SHP77 treated with DMSO at 0.1 percent for 48 hours (cell line): ENCODE results near the gene STPG3.
"Not testable (repeated sequence)": the region's sequence is repeated elsewhere in the genome, so short reads cannot be mapped to it uniquely, and the experiment has no call there.

ENCODE experiments used
- DNase-seq: peaks from one replicate; lab custom pipeline; 2025; lab: John Stamatoyannopoulos, UW

The STPG3 gene

GRCh38 chr9:137234055-137234697 is 16.9 kb upstream of the STPG3 start:
- no peak for DNase-seq

GRCh38 chr9:137234758-137235423 is 16.2 kb upstream of the STPG3 start:
- DNase-seq: no peak

- DNase-seq: no peak
Measured at GRCh38 chr9:137235424-137236237, 15.5 kb upstream of the STPG3 start.

- peak; percentile 18 for DNase-seq
Measured at GRCh38 chr9:137236238-137236935, 14.7 kb upstream of the STPG3 start.

GRCh38 chr9:137236936-137237421 is 14.1 kb upstream of the STPG3 start:
- DNase-seq: no peak

GRCh38 chr9:137237759-137238726 is 13.0 kb upstream of the STPG3 start:
- DNase-seq: peak; percentile 70

GRCh38 chr9:137239541-137240200 is 11.4 kb upstream of the STPG3 start:
- not testable (repeated sequence) for DNase-seq

- DNase-seq: no peak
Measured at GRCh38 chr9:137240318-137240840, 10.7 kb upstream of the STPG3 start.

- DNase-seq: peak; percentile 99
Measured at GRCh38 chr9:137240841-137241489, 10.1 kb upstream of the STPG3 start, which contains the start of gene TUBB4B. TUBB4B (plus strand) TSS chr9:137241287; CDS start chr9:137241361, 74 bp downstream.

- DNase-seq: no peak
Measured at GRCh38 chr9:137241490-137242268, 9.4 kb upstream of the STPG3 start.

- no peak for DNase-seq
Measured at GRCh38 chr9:137242269-137243203, 8.6 kb upstream of the STPG3 start.

GRCh38 chr9:137243266-137243625 is 7.8 kb upstream of the STPG3 start:
- DNase-seq: not testable (repeated sequence)

GRCh38 chr9:137243626-137244485 is 7.2 kb upstream of the STPG3 start:
- no peak for DNase-seq

- no peak for DNase-seq
Measured at GRCh38 chr9:137244486-137245449, 6.3 kb upstream of the STPG3 start.
